ENCODE data around the gene KIF5C.

The KIF5C gene

DNA sequence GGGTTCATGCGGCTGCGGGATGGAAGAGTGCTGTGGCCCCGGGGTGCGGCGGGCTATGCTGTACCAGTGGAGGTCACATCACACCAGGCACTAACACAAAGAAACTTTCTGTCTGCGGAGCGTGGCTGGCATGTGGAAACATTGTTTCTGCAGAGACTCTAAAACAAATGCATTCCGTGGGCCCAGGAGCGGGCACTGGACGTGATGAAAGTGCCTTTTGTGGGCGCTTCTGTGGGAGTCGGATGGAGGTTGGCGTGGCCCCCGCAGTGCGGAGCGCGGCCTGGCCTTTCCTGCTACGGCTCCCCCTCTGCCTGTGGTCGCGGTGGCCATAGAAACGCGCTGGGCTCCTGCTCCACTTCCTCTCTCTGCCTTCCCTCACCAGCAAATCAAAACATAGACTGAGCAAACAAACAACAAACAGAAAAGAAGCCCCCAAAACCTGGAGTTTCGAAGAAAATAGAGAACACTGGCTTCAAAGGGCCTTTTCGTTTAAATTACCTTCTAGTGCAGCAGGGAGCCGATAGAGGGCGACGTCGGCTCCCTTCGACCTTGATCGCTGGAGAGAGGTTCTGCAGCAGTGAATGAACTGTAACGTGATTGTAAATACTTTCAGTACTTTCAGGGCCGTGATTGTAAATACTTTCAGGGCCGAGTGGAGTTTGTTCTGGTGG is 51.4 kb downstream of the KIF5C start:
- DNase-seq (ENCODE audit: low spot score): peak; percentile 71

- no peak for DNase-seq (ENCODE audit: low spot score)
Measured at GRCh38 chr2:148926981-148927401, 52.0 kb downstream of the KIF5C start.

- no peak for DNase-seq (ENCODE audit: low spot score)
Measured at GRCh38 chr2:148928395-148928794, 53.4 kb downstream of the KIF5C start.

GRCh38 chr2:148930046-148930775 is 55.2 kb downstream of the KIF5C start:
- DNase-seq (ENCODE audit: low spot score): peak; percentile 15

DNA sequence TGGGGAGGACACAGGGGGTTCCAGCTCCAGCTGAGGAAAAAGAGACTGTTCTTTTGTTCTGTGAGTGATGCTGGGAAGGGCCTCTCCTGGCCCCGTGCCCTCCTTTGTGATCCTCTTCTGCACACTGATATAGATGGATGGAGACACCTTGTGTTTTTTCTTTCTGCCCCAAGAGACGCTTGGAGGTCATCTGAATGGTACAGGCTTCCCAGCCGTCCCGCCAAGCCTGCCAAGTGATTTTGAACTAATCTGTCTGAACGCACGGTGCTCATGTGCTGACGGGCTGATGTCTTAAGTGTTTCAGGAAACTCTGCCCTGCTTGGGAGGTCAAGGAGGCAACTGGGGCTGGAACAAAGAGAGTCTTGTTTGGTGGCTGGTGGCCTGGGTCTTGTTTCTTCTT is 57.5 kb downstream of the KIF5C start:
- no peak for DNase-seq (ENCODE audit: low spot score)

- DNase-seq (ENCODE audit: low spot score): no peak
Measured at GRCh38 chr2:148933456-148933855, 58.4 kb downstream of the KIF5C start.

DNA sequence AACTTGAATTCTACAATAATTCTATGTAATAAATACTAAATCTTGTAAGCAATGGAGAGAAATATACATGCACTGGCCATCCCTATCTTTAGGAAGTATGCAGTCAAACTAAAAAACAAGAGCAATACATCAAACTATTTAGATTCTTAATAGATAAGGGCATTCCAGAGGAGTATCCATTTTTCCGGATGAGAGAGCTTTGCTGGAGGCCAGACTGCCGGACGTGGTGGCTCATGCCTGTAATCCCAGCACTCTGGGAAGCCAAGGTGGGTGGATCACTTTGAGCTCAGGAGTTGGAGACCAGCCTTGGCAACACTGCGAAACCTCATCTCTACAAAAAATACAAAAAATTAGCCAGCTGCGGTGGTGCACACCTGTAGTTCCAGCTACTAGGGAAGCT is 60.8 kb downstream of the KIF5C start:
- no peak for DNase-seq (ENCODE audit: low spot score)

DNA sequence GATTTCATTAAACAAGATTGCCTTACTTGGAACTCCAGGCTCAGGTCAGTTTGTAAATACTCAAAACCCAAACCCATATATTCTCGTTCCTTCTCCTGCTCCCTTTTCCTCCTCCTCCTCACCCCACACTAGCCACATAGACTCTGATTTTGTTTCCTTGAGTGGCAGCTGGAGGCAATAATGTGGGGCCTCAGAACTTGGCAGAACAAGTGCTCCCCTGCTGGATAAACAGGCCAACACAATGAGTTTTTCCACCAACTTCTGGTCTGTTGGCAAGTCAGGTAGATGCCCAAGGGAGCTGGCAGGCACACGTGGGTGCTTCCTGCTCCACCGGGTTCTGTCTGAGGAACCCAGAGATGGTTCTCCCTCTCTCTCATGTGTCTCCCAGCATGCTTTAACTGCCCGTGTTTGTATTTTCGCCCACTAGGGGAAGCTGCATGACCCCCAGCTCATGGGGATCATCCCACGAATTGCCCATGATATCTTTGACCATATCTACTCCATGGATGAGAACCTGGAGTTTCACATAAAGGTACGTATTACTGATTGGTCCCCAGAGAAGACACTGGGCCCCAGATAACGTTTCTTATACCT is 61.9 kb downstream of the KIF5C start:
- DNase-seq (ENCODE audit: low spot score): no peak

DNA sequence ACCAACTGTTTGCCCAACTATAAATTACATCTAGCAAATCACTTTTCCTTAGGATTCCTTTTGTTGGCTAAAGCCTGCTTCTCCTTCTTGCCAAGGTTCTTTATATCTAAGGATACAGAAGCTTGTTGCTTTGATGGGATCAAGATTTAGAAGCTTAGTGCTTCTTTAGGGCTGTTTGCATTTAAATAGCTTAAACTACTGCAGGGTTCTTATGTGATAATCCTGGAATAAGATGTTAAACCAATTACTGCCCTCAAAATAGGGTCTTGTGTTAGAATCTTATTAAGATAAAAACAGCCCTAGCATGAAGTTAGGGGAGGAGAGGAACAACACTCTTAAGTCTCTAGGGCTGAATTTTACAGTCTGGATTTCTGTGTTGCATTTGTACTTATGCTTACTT is 64.2 kb downstream of the KIF5C start:
- DNase-seq (ENCODE audit: low spot score): no peak

DNA sequence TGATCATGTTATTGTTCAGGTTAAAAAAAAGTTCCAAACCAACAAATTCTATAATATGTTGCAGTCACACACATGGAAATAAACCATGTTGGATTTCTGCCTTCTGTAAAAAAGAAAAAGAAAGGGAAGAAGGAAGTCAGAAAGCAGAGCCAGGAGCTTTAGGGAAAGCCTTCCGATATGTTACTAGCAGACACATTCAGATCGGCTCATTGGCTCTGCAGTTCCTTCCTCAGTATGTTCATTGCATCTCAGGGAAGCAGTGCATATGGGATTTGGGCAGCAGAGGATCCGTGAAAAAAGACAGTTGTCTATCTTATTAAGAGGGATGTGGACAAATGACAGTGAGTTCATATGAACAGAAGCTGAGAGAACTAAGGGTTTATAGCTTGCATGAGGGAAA is 68.1 kb downstream of the KIF5C start:
- DNase-seq (ENCODE audit: low spot score): no peak

DNA sequence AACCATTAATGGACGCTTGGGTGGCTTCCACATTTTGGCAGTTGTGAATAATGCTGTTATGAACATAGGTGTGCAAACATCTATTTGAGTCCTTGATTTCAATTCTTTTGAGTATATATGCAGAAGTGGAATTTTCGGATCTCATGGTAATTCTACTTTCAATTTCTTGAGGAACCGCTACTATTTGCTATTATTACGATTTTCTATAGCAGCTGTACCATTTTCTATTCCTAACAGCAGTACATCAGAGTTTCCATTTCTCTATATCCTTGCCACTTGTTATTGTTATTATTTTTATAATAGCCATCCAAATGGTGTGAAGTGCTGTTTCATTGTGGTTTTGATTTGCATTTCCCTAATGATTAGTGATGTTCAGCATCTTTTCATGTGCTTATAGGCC is 69.5 kb downstream of the KIF5C start:
- DNase-seq (ENCODE audit: low spot score): no peak

DNA sequence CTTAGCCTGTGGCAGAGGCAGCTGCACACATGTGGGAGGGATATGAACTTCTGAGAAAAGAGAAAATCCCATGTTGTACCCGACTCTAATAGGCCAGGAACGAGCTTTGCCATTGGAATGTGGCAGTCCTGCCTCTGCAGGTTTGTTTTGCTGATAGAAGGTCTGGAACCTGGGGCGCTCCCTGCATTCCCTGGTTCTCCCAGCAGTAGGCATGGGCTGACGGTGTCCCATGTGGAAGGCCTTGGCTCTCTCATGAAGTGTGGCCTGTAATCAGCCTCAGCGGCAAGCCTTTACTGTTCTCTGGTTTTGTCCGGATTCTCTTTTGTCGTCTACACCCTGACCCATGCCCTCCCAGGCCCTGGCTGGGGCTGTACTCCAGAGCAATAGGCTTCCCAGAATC is 72.3 kb downstream of the KIF5C start:
- DNase-seq (ENCODE audit: low spot score): no peak

DNA sequence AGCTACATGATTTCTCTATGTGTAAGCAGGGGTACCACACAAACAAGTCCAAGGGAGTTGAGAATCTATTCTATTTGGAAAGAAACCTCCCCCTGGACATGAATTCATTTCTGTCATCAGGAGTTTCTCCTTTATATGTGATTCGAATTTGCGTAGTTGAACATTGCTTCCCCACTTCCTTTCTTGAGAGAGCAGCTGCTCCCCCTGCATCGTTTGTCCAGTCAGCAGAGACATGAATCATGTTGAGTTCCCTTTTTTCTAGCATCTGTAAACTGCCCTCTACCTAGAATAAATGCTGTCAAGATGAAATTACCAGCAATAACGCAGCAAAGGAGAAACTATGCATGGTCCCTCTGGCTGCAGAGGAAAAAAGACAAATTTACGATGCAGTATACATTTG is 73.8 kb downstream of the KIF5C start:
- DNase-seq (ENCODE audit: low spot score): no peak

DNA sequence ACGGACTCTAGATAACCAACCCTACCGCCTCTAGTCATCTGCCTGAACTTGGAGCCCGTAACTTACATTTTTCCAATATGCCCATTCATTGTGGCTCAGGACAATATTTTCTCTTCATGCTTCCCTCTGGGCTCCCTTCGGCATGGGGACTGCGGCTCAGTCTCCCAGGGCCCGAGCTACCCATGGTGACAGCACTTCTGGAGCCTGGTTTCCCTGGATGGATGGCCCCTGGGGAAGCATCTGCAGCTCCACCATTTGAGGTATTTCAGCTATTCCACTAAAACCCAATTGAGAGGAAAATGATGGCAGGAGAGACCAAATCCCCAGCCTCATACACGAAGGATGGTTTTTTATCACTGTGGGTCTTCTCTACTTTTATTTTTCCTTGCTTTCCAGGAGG is 74.3 kb downstream of the KIF5C start:
- DNase-seq (ENCODE audit: low spot score): no peak

- no peak for DNase-seq (ENCODE audit: low spot score)
Measured at GRCh38 chr2:148952621-148953020, 77.6 kb downstream of the KIF5C start.

GRCh38 chr2:148953426-148953825 is 78.4 kb downstream of the KIF5C start:
- DNase-seq (ENCODE audit: low spot score): no peak

- DNase-seq (ENCODE audit: low spot score): no peak
Measured at GRCh38 chr2:148954536-148954935, 79.5 kb downstream of the KIF5C start.

- no peak for DNase-seq (ENCODE audit: low spot score)
Measured at GRCh38 chr2:148955798-148956197, 80.8 kb downstream of the KIF5C start.

- DNase-seq (ENCODE audit: low spot score): no peak
Measured at GRCh38 chr2:148957023-148957422, 82.0 kb downstream of the KIF5C start.

DNA sequence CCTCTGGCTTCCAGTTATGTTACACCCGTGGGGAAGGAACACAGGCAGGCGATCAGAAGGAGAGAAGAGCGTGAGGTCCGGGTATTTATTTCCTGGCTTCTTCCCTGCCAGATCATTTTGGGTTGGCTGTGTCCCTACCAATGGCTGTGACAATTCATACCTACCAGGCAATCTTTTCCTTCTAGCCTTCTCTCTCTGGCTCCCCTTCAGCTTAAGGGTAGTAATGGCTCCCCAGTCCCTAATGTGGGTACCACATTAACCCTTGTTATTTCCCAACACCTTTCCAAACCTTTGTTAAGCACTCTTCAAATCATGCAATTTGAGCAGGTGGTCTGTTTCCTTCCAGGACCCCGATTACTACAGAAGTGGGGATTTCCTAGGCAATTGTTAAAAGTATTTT is 84.7 kb downstream of the KIF5C start:
- DNase-seq (ENCODE audit: low spot score): no peak

GRCh38 chr2:148960483-148960882 is 85.5 kb downstream of the KIF5C start:
- DNase-seq (ENCODE audit: low spot score): no peak

GRCh38 chr2:148963461-148963860 is 88.4 kb downstream of the KIF5C start:
- no peak for DNase-seq (ENCODE audit: low spot score)

- DNase-seq (ENCODE audit: low spot score): no peak
Measured at GRCh38 chr2:148965623-148966437, 90.8 kb downstream of the KIF5C start.

Data from GM03348 (cell line).